Jurkat, Clone E6-1 (cell line): ENCODE measurements around the gene GNAI1.

Source experiments
- DNase-seq: peaks from one replicate; pipeline ENCODE4 v3.0.0-alpha.2; 2011; ENCODE audit warnings: low read depth, low spot score
- H3K4me3 ChIP-seq: 2 replicates; pipeline ENCODE4 v1.5.1; 2011; ENCODE audit warnings: mild to moderate bottlenecking, low read length, control low read depth, moderate library complexity

Gene GNAI1

DNA sequence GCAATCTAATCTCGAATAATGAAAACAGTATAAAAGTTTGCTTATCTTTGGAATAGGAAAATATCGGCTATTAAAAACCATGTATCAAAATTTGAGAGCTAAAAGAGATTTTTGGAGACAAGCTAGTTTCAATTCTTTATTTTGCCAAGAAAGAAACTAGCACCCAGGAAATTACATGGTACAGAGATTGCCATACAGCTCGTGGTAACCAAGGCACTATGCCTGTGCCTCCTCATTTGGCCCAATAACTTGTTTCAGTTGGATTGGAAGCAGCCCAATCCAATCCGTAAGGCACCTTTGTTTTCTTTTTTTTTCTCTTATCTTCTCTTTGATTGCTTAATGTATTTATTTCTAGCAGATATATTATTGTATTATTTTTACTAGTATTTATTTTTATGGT is 55.0 kb downstream of the GNAI1 start:
- no peak overlapping the region for H3K4me3 ChIP-seq
- no peak for DNase-seq

- H3K4me3 ChIP-seq: no peak overlapping the region
- DNase-seq: no peak
Measured at GRCh38 chr7:80197627-80198026, 63.0 kb downstream of the GNAI1 start.

DNA sequence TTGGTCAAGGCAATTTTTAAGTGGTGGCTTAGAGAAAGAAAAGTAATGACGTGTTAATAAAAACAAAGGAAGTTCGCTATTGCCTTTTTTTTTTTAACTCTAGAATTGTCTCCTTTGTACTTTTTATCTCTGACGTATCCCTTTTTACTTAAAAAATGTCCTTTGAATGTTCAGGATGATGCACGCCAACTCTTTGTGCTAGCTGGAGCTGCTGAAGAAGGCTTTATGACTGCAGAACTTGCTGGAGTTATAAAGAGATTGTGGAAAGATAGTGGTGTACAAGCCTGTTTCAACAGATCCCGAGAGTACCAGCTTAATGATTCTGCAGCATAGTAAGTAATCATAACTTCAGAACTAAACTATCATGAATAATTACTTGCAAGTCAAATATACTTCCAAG is 64.4 kb downstream of the GNAI1 start:
- DNase-seq: no peak

GRCh38 chr7:80204454-80204853 is 69.8 kb downstream of the GNAI1 start:
- DNase-seq: no peak
- no peak overlapping the region for H3K4me3 ChIP-seq

More for the DNA sequence above, 64.4 kb downstream of the GNAI1 start:
- no peak overlapping the region for H3K4me3 ChIP-seq

DNA sequence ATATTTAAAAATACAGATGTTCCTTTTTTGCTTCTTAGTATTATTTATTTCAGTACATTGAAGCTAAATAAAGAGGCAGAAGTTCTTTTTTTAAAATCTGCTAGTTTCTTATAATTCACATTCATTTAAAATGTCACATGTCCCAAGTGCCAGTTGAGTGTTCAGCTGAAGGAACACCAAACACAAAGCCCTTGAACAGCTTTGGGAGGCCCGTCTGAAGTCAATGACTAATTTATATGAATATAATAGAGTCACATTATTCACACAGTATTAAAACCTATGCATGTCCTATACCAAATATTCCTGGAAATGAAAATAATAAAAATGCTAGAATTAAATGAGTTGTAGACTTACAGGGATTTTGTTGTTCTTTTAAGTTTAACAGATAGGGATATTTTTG is 70.3 kb downstream of the GNAI1 start:
- H3K4me3 ChIP-seq: no peak overlapping the region
- DNase-seq: no peak

DNA sequence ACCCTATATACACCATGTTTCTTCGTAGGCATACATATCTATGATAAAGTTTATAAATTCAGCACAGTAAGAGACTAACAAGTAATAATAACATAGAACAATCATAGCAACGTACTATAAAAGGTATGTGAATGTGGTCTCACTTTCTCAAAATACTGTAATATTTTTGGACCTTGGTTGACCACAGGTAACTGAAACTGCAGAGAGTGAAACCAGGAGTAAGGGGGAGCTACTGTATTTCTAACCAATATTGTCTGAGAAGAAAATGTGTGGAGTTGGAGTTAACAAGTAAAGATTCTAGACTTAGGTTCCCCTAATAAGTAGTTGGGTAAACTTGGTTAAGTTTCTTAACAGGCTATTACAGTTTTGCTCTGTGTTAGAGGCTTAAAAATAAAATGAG is 72.1 kb downstream of the GNAI1 start:
- no peak overlapping the region for H3K4me3 ChIP-seq

DNA sequence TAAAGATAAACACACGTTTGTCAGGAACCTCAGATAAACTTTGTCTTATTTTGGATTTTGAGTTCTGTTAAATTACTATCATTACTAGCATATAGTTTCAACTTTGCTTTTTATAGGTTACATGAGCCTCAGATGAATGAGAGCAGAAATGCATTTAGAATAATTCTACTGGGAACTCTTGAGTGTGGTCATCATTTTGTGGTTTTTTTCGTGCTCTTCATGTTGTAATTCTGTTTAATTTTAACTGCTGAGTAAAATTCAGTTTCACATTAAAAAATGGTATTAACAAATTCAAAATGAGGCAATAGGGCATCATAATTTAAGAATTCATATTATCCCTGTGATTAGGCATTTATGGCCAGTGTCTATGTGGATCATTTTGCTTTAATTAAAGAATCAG is 72.9 kb downstream of the GNAI1 start:
- H3K4me3 ChIP-seq: no peak overlapping the region
- no peak for DNase-seq

More for the DNA sequence above, 72.1 kb downstream of the GNAI1 start:
- no peak for DNase-seq

- DNase-seq: no peak
- H3K4me3 ChIP-seq: no peak overlapping the region
Measured at GRCh38 chr7:80208700-80209099, 74.1 kb downstream of the GNAI1 start.

GRCh38 chr7:80210400-80210799 is 75.8 kb downstream of the GNAI1 start:
- no peak overlapping the region for H3K4me3 ChIP-seq
- no peak for DNase-seq

DNA sequence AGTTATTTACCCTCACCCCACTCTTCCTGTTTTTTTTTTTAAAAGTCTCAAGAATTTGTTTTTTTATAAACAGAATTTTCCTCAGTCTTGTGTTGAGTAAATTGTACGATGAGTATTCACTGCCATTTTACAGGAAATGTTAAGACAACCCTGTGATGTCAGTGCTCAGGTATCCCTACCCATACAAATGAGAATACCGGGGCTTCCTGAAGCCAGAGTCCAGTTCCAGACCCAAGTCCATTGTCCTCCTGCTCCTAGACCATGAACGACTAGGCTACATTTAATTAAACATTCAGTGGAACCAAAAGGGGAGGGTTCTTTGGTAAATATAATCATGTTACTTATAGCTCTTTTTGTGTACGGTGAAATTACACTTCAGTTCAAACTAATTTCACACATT is 79.2 kb downstream of the GNAI1 start:
- no peak overlapping the region for H3K4me3 ChIP-seq
- no peak for DNase-seq

GRCh38 chr7:80215734-80216133 is 81.1 kb downstream of the GNAI1 start:
- DNase-seq: no peak
- no peak overlapping the region for H3K4me3 ChIP-seq

DNA sequence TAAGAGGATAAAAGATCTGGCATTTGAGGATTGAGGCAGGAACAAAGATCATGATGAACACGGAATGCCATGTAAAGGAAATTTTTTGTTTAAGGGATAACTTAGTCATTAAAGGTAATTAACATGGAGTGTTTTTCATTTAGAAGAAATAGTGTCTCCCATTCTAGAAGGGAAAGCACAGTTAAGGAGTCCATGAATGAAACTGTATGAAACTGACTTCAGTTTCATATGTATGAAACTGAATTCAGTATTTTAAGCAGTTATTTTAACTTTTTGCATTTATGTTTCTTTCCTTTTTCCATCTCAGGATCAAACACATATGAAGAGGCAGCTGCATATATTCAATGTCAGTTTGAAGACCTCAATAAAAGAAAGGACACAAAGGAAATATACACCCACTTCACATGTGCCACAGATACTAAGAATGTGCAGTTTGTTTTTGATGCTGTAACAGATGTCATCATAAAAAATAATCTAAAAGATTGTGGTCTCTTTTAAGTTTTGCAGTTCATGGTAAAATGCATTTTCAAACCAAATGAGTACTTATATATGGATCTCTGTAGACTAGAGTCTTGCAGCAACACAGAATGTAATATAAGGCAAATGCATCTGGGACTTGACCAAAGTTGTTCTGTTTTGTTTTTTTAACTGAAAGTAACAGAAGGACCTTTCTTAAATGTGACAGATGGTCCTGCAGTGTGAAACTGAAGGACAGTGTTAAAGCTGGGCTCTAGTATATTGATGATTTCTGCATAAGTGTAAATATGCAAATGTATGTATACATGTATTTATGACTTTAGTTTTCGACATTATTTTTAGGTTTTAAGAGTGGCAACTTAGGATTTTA is 82.6 kb downstream of the GNAI1 start:
- H3K4me3 ChIP-seq: no peak overlapping the region
- peak; percentile 81 for DNase-seq

GRCh38 chr7:80218723-80219122 is 84.1 kb downstream of the GNAI1 start:
- H3K4me3 ChIP-seq: no peak overlapping the region
- DNase-seq: no peak

GRCh38 chr7:80220022-80220634 is 85.5 kb downstream of the GNAI1 start:
- H3K4me3 ChIP-seq: no peak overlapping the region
- no peak for DNase-seq

DNA sequence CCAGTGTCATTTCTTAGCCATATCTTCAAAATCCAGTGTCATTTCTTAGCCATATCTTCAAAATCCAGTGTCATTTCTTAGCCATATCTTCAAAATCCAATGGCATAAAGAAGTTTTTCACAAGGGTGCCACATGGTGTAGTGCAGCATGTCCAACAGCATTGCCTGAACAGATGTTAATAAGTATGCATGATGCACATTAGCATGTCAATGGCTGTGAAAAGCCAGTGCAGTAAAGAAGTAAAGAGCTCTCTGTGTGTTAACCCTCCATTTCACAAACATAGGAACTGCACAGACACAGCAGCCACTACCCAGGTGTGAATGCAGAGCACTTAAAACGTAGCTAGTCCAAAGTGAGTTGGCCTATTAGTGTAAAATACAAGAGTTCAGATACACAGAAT is 89.8 kb downstream of the GNAI1 start:
- H3K4me3 ChIP-seq: no peak overlapping the region
- no peak for DNase-seq

DNA sequence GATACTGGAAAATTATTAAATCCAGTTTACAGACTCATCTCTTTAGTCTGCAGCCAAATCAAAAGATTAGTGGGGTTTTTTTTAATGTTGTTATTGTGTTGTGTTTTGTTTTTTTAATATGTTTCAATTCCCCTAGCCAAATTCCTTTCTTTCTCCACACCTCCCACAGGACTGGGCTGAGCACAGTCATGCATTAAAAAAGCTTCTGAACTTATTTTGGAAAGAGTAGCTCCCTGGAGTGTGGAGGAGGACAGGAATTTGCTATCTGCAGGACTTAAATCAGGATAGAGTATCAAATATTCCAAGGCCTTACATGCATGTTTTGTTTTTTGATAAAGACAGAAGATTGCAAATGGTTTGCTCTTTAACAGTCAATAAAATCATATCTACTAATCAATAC is 90.7 kb downstream of the GNAI1 start:
- H3K4me3 ChIP-seq: no peak overlapping the region
- no peak for DNase-seq

DNA sequence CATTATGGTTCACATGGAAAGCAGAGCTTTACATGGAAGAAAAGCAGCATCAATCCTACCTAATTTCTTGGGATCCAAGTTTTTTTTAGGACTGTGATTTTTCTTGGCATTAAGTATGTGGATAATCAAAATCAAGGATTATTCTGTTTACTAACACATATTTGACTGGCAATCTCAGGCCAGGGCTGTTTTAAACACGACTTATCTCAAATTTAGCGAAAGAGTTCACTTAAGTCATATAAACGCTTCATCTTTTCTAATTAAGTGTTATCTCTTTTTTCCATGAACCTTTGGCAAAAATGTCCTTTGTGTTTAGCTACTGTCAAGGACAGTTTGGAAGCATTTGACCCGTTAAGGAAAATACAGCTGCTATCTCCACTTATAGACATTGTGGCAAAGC is 92.0 kb downstream of the GNAI1 start:
- no peak for DNase-seq
- no peak overlapping the region for H3K4me3 ChIP-seq

- no peak overlapping the region for H3K4me3 ChIP-seq
- DNase-seq: no peak
Measured at GRCh38 chr7:80230327-80230726, 95.7 kb downstream of the GNAI1 start.

DNA sequence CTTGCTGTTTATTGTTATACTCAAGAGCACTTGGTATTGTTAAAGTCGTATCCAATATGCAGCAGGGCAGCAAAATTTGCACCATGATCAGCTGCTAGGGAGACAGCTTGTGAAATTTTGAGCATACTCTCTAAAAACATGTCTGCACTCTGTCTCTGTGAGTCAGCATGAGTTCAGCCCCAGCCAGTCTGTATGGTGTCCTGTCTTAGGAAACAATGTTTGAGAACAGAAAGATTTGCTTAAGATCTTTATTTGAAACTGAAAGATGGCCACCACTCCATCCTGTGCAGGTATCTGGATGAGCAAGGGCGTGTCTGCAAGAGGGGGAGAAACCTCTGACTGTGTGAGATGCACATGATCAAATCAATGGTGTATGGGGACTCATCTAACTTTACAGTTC is 97.1 kb downstream of the GNAI1 start:
- no peak for DNase-seq
- no peak overlapping the region for H3K4me3 ChIP-seq

- no peak overlapping the region for H3K4me3 ChIP-seq
- no peak for DNase-seq
Measured at GRCh38 chr7:80232979-80233724, 98.5 kb downstream of the GNAI1 start.
